ENCODE data around the gene B3GAT2.

B3GAT2 gene

GRCh38 chr6:70849348-70850069 lies 107.4 kb downstream of the B3GAT2 start:
- no peak for ATAC-seq
- no peak for TF ChIP-seq RARB (CRISPR knock-in tag; IDR thresholded peaks at IDR 0.05)
- TF ChIP-seq, protein P1, sequence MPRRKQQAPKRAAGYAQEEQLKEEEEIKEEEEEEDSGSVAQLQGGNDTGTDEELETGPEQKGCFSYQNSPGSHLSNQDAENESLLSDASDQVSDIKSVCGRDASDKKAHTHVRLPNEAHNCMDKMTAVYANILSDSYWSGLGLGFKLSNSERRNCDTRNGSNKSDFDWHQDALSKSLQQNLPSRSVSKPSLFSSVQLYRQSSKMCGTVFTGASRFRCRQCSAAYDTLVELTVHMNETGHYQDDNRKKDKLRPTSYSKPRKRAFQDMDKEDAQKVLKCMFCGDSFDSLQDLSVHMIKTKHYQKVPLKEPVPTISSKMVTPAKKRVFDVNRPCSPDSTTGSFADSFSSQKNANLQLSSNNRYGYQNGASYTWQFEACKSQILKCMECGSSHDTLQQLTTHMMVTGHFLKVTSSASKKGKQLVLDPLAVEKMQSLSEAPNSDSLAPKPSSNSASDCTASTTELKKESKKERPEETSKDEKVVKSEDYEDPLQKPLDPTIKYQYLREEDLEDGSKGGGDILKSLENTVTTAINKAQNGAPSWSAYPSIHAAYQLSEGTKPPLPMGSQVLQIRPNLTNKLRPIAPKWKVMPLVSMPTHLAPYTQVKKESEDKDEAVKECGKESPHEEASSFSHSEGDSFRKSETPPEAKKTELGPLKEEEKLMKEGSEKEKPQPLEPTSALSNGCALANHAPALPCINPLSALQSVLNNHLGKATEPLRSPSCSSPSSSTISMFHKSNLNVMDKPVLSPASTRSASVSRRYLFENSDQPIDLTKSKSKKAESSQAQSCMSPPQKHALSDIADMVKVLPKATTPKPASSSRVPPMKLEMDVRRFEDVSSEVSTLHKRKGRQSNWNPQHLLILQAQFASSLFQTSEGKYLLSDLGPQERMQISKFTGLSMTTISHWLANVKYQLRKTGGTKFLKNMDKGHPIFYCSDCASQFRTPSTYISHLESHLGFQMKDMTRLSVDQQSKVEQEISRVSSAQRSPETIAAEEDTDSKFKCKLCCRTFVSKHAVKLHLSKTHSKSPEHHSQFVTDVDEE (CRISPR knock-in tag; IDR thresholded peaks at IDR 0.05): no peak
- no peak for TF ChIP-seq PATZ1 (CRISPR knock-in tag; IDR thresholded peaks at IDR 0.05; ENCODE audit: borderline replicate concordance)
- no peak for TF ChIP-seq ZFP30 (CRISPR knock-in tag; IDR thresholded peaks at IDR 0.05)
- TF ChIP-seq TCF4 (CRISPR knock-in tag; IDR thresholded peaks at IDR 0.05; ENCODE audit: borderline replicate concordance): no peak
- no peak for TF ChIP-seq GLIS3 (CRISPR knock-in tag; IDR thresholded peaks at IDR 0.05)
- TF ChIP-seq ZNF8 (CRISPR knock-in tag; IDR thresholded peaks at IDR 0.05): no peak
- TF ChIP-seq ARNTL (CRISPR knock-in tag; IDR thresholded peaks at IDR 0.05; ENCODE audit: borderline replicate concordance, low read depth): no peak
- TF ChIP-seq BACH2 (CRISPR knock-in tag; IDR thresholded peaks at IDR 0.05; ENCODE audit: borderline replicate concordance): no peak
- no peak for TF ChIP-seq CSRNP3 (CRISPR knock-in tag; IDR thresholded peaks at IDR 0.05)
- no peak for TF ChIP-seq SNAI2 (CRISPR knock-in tag; IDR thresholded peaks at IDR 0.05)
- no peak for TF ChIP-seq CSDC2 (CRISPR knock-in tag; IDR thresholded peaks at IDR 0.05)
- no peak for TF ChIP-seq ESRRG (CRISPR knock-in tag; IDR thresholded peaks at IDR 0.05)

GRCh38 chr6:70847106-70848084 lies 109.5 kb downstream of the B3GAT2 start:
- no peak for ATAC-seq
- TF ChIP-seq, protein P2, sequence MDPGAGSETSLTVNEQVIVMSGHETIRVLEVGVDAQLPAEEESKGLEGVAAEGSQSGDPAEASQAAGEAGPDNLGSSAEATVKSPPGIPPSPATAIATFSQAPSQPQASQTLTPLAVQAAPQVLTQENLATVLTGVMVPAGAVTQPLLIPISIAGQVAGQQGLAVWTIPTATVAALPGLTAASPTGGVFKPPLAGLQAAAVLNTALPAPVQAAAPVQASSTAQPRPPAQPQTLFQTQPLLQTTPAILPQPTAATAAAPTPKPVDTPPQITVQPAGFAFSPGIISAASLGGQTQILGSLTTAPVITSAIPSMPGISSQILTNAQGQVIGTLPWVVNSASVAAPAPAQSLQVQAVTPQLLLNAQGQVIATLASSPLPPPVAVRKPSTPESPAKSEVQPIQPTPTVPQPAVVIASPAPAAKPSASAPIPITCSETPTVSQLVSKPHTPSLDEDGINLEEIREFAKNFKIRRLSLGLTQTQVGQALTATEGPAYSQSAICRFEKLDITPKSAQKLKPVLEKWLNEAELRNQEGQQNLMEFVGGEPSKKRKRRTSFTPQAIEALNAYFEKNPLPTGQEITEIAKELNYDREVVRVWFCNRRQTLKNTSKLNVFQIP (CRISPR knock-in tag; IDR thresholded peaks at IDR 0.05; ENCODE audit: borderline replicate concordance, low read depth): no peak
- no peak for TF ChIP-seq ISL1 (CRISPR knock-in tag; IDR thresholded peaks at IDR 0.05)
- TF ChIP-seq CSRNP3 (CRISPR knock-in tag; IDR thresholded peaks at IDR 0.05): no peak
- no peak for TF ChIP-seq ZFP30 (CRISPR knock-in tag; IDR thresholded peaks at IDR 0.05)
- no peak for TF ChIP-seq ZC3H10 (CRISPR knock-in tag; IDR thresholded peaks at IDR 0.05)
- no peak for TF ChIP-seq ZNF565 (CRISPR knock-in tag; conservative IDR thresholded peaks at IDR 0.05; ENCODE audit: low read depth)
- no peak for TF ChIP-seq GLIS3 (CRISPR knock-in tag; IDR thresholded peaks at IDR 0.05)
- no peak for TF ChIP-seq SNAI2 (CRISPR knock-in tag; IDR thresholded peaks at IDR 0.05)
- TF ChIP-seq CREB5 (CRISPR knock-in tag; IDR thresholded peaks at IDR 0.05; ENCODE audit: low read depth): no peak
- no peak for TF ChIP-seq ZNF70 (CRISPR knock-in tag; IDR thresholded peaks at IDR 0.05)
- no peak for TF ChIP-seq PPARA (CRISPR knock-in tag; IDR thresholded peaks at IDR 0.05; ENCODE audit: borderline replicate concordance)
- TF ChIP-seq ARNTL (CRISPR knock-in tag; IDR thresholded peaks at IDR 0.05; ENCODE audit: borderline replicate concordance, low read depth): no peak
